Adrenal gland (tissue), 12 donors: ENCODE results near the gene LCAT. TPM values are rescaled to one million over a fixed set of nuclear protein-coding genes. Genes with fewer than 3 reads are reported as not detected.

Experiments
- DNase-seq, 7 donors: peaks; one replicate each; pipeline ENCODE4 v3.0.0-alpha.2; 2019 to 2020
- H3K27ac ChIP-seq, 5 donors: fragments of 200-600 bp; sonication (generic) in 4 of 5; 1 replicate in 3 of 5; 2 replicates in 2 of 5; pipeline versions ENCODE4 v1.5.1 to v1.8.0; 2016 to 2020; ENCODE audit warnings: mild to moderate bottlenecking in 1 of 5
- H3K27me3 ChIP-seq: fragments of 200-600 bp; 2 replicates; pipeline ENCODE4 v1.8.0; 2021
- H3K36me3 ChIP-seq, 2 donors: fragments of 200-600 bp; replicated peaks in 1 of 2; 1 replicate in 1 of 2; 2 replicates in 1 of 2; pipeline versions ENCODE4 v1.5.1 to v1.8.0; 2018 to 2022
- H3K4me1 ChIP-seq, 2 donors: fragments of 200-600 bp; replicated peaks in 1 of 2; 1 replicate in 1 of 2; 2 replicates in 1 of 2; pipeline versions ENCODE4 v1.5.1 to v1.8.0; 2018 to 2021
- H3K4me3 ChIP-seq, 4 donors: fragments of 200-600 bp; sonication (generic) in 3 of 4; one replicate each; pipeline ENCODE4 v1.5.1; 2016 to 2018
- H3K9me3 ChIP-seq, 3 donors: fragments of 200-600 bp; sonication (generic) in 1 of 3; replicated peaks in 1 of 3; 1 replicate in 2 of 3; 2 replicates in 1 of 3; pipeline versions ENCODE4 v1.5.1 to v1.8.0; 2016 to 2021
- CTCF ChIP-seq, 6 experiments: fragments of 450-650 bp in 4 of 6; fragments of 200-600 bp in 2 of 6; sonication (generic) in 1 of 6; IDR thresholded peaks; 1 replicate in 5 of 6; 2 replicates in 1 of 6; pipeline versions ENCODE4 v1.5.1 to v1.8.0; 2016 to 2021; ENCODE audit warnings: antibody characterized with exemption in 6 of 6, mild to moderate bottlenecking in 2 of 6, moderate library complexity in 1 of 6
- POLR2A ChIP-seq, 2 donors: fragments of 450-650 bp; IDR thresholded peaks; one replicate each; pipeline ENCODE4 v1.6.1; 2017; ENCODE audit warnings: antibody characterized with exemption in 2 of 2, mild to moderate bottlenecking in 2 of 2, moderate library complexity in 1 of 2
- WGBS, 4 donors: extraction: QIAGEN DNeasy Blood & Tissue Kit in 2 of 4; methylation state at CpG; one replicate each; pipeline versions ENCODE4 v1.1.5 to v1.1.7; 2013 to 2017; 5-methylcytosine and 5-hydroxymethylcytosine counted together
- intact Hi-C, 2 donors: fragments of 100-400 bp; cut with DNase I; formaldehyde crosslinking; loops; one replicate each; pipeline versions ENCODE4 v1.14.1 to v1.15.0; 2022 to 2023
- polyA plus RNA-seq, 3 donors: library from polyadenylated mRNA; stranded (reverse); fragments of 200-250 nt in 2 of 3; fragments of 350-450 nt in 1 of 3; fragmentation: Illumina TruSeq in 1 of 3; extraction: RNeasy Lipid Tissue Mini Kit (QIAGEN cat#74804) in 1 of 3; gene quantifications; one replicate each; pipeline ENCODE4 v1.2.3, GENCODE V29; 2013 to 2014
- total RNA-seq, 9 donors: library from RNA; depleted of rRNA in 4 of 9; stranded (reverse); fragments of >200 nt in 4 of 9; fragments of 120-200 nt in 1 of 9; fragmentation: NEBNext Ultra II Directional in 1 of 9; extraction: Animal tissue kit (Norgen Biotek cat#: 25700) in 1 of 9; gene quantifications; one replicate each; pipeline versions ENCODE4 v1.1.0 to v1.2.4, GENCODE V29; 2013 to 2023
- donor health status: healthy with polysubstance abuse.
- donor health status: Bipolar disorder and iron deficiency.
- donor health status: DM: yes; HTN: yes; CAD: no.
- donor health status: DM: no; HTN: no; CAD: no.
- donor health status: DM: no; HTN: no; CAD: no.
- donor health status: DM: yes; HTN: yes; CAD: no.

LCAT gene
- total and polyA plus RNA-seq, 12 donors, result 3.0 to 240 (median 12.6) TPM

- no peak for TF ChIP-seq CTCF (IDR thresholded peaks at IDR 0.05)
- no peak for TF ChIP-seq POLR2A (IDR thresholded peaks at IDR 0.05)
- 90 to 93% (median 91%) methylated on average over 11 to 15 of the region's 15 CpGs for WGBS, 4 donors
- peak overlapping the region in 1 of 5 donors; percentile 45 for H3K27ac ChIP-seq
- H3K4me3 ChIP-seq, result no peak overlapping the region
- no peaks in the 10 kb centered on the region for H3K9me3 ChIP-seq
- intact Hi-C loops, result no loop called here
- H3K27me3 ChIP-seq, result no peaks in the 10 kb centered on the region
- peaks cover 8 to 28% of the 10 kb centered on the region in 2 donors for H3K4me1 ChIP-seq
- no peak for DNase-seq
- peaks cover 0 to 83% of the 10 kb centered on the region in 2 donors for H3K36me3 ChIP-seq
Measured at GRCh38 chr16:67948015-67948414, 4.1 kb upstream of the LCAT start.

- H3K4me3 ChIP-seq, result no peak overlapping the region
- peaks cover 0 to 83% of the 10 kb centered on the region in 2 donors for H3K36me3 ChIP-seq
- H3K4me1 ChIP-seq, result peaks cover 8 to 27% of the 10 kb centered on the region in 2 donors
- no peaks in the 10 kb centered on the region for H3K9me3 ChIP-seq
- no peak for TF ChIP-seq POLR2A (IDR thresholded peaks at IDR 0.05)
- TF ChIP-seq CTCF (IDR thresholded peaks at IDR 0.05), result no peak
- H3K27ac ChIP-seq, result peak overlapping the region in 1 of 5 donors; percentile 45
- H3K27me3 ChIP-seq, result no peaks in the 10 kb centered on the region
- intact Hi-C loops, result no loop called here
- DNase-seq, result no peak
- WGBS, 4 donors, result 90 to 92% (median 92%) methylated on average over 17 to 28 of the region's 28 CpGs; no CpG with 5 or more reads in 1 of the 4 donors
Measured at GRCh38 chr16:67946966-67947558, 3.1 kb upstream of the LCAT start.

- no peak overlapping the region for H3K4me3 ChIP-seq
- peaks cover 0 to 74% of the 10 kb centered on the region in 2 donors for H3K36me3 ChIP-seq
- WGBS, 4 donors, result 89 to 95% (median 94%) methylated on average over 5 to 20 of the region's 20 CpGs
- no peaks in the 10 kb centered on the region for H3K27me3 ChIP-seq
- TF ChIP-seq CTCF (IDR thresholded peaks at IDR 0.05), result no peak
- TF ChIP-seq POLR2A (IDR thresholded peaks at IDR 0.05), result no peak
- peaks cover 0 to 18% of the 10 kb centered on the region in 2 donors for H3K4me1 ChIP-seq
- no peak for DNase-seq
- no peaks in the 10 kb centered on the region for H3K9me3 ChIP-seq
- H3K27ac ChIP-seq, result peak overlapping the region in 1 of 5 donors; percentile 67
- intact Hi-C loops, result no loop called here
Measured at GRCh38 chr16:67946128-67946569, 2.2 kb upstream of the LCAT start.

DNA sequence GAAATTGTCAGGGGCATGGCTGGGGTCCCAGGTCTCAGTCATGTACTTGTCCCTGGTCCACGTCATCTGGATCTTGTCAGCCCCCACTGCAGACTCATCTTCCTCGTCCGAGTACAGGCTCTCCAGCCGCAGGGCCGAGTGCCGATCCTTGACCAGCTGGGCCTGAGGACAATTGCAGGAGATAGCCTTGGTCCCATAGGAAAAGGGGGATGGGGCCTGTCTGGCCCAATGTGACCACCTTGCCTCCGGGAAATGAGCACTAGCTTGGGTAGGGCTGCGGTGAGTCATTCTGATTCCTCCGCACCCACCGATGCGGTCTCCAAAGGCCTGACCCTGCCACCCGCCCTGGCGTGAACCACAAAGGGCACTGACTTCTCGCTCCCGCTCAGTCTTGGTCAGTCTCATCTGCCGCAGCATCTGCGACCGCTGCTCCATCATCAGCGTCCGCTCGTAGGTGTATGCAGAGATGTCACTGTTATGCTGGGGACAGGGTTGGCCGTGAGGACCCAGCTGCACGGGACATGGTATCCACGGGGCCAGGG is 1.5 kb upstream of the LCAT start:
- 80 to 92% (median 87%) methylated on average over 10 to 24 of the region's 24 CpGs for WGBS, 4 donors
- peaks cover 0 to 17% of the 10 kb centered on the region in 2 donors for H3K4me1 ChIP-seq
- intact Hi-C loops, result no loop called here
- no peaks in the 10 kb centered on the region for H3K9me3 ChIP-seq
- H3K36me3 ChIP-seq, result peaks cover 0 to 67% of the 10 kb centered on the region in 2 donors
- peak overlapping the region in 1 of 5 donors; percentile 67 for H3K27ac ChIP-seq
- H3K27me3 ChIP-seq, result no peaks in the 10 kb centered on the region
- no peak overlapping the region for H3K4me3 ChIP-seq
- no peak for TF ChIP-seq POLR2A (IDR thresholded peaks at IDR 0.05)
- TF ChIP-seq CTCF (IDR thresholded peaks at IDR 0.05), result no peak
- DNase-seq, result peak in 1 of 7 donors; percentile 55
